Astrocyte (in vitro differentiated cells and primary cell): ENCODE measurements around the gene CAND1.

Experiments used
- EZH2 ChIP-seq: IDR thresholded peaks from 2 replicates; pipeline ENCODE4 v1.6.1; 2012; ENCODE audit warnings: mild to moderate bottlenecking, low read length, inconsistent platforms; ENCODE audit not compliant: insufficient read depth
- TF ChIP-seq, protein P1 (sequence below): IDR thresholded peaks from 2 replicates; pipeline ENCODE4 v1.5.1; 2011; ENCODE audit warnings: low read depth, mild to moderate bottlenecking, inconsistent platforms, low read length, moderate library complexity; ENCODE audit not compliant: insufficient read depth

DNA sequence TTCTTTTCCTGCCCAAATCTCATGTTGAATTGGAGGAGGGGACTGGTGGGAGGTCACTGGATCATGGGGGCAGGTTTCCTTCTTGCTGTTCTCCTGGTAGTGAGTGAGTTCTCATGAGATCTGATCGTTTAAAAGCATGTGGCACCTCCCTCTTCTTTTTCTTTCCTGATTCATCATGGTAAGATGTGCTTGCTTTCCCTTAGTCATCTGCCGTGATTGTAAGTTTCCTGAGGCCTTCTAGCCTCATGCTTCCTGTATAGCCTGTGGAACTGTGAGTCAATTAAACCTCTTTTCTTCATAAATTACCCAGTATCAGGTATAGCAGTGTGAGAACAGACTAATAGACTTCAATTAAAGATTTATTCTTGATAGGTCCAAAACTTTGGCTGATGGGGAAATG, 83.5 kb downstream of the CAND1 start:
- TF ChIP-seq EZH2: no peak
- TF ChIP-seq, protein P1, sequence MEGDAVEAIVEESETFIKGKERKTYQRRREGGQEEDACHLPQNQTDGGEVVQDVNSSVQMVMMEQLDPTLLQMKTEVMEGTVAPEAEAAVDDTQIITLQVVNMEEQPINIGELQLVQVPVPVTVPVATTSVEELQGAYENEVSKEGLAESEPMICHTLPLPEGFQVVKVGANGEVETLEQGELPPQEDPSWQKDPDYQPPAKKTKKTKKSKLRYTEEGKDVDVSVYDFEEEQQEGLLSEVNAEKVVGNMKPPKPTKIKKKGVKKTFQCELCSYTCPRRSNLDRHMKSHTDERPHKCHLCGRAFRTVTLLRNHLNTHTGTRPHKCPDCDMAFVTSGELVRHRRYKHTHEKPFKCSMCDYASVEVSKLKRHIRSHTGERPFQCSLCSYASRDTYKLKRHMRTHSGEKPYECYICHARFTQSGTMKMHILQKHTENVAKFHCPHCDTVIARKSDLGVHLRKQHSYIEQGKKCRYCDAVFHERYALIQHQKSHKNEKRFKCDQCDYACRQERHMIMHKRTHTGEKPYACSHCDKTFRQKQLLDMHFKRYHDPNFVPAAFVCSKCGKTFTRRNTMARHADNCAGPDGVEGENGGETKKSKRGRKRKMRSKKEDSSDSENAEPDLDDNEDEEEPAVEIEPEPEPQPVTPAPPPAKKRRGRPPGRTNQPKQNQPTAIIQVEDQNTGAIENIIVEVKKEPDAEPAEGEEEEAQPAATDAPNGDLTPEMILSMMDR: no peak
